GM19463 (cell line): Measurements from ENCODE around the gene NAPSA.

Experiments
- ATAC-seq: cut with Tn5 transposase; IDR thresholded peaks from one replicate; pipeline ENCODE4 v1.9.1; 2021; ENCODE audit warnings: mild to moderate bottlenecking, moderate library complexity; ENCODE audit not compliant: unreplicated experiment

The NAPSA gene

GRCh38 chr19:50384685-50385535 lies 19.5 kb upstream of the NAPSA start:
- ATAC-seq: no peak

GRCh38 chr19:50383852-50384684 lies 18.6 kb upstream of the NAPSA start, which contains the start of gene POLD1:
Gene POLD1 (plus strand): TSS chr19:50384347. CDS start chr19:50398852, 14,505 bp downstream.
- ATAC-seq: peak; percentile 87

GRCh38 chr19:50383001-50383851 lies 17.8 kb upstream of the NAPSA start:
- peak; percentile 16 for ATAC-seq

GRCh38 chr19:50381881-50382729 lies 16.7 kb upstream of the NAPSA start:
- no peak for ATAC-seq

- no peak for ATAC-seq
These were observed 15.3 kb upstream of the NAPSA start for GRCh38 chr19:50380751-50381151.

GRCh38 chr19:50380137-50380536 lies 14.7 kb upstream of the NAPSA start:
- ATAC-seq: no peak

GRCh38 chr19:50379602-50380001 lies 14.2 kb upstream of the NAPSA start:
- ATAC-seq: no peak

- no peak for ATAC-seq
These were observed 13.4 kb upstream of the NAPSA start for GRCh38 chr19:50378863-50379236.

GRCh38 chr19:50378169-50378862 lies 12.9 kb upstream of the NAPSA start:
- ATAC-seq: no peak

- no peak for ATAC-seq
These were observed 12.1 kb upstream of the NAPSA start for GRCh38 chr19:50377517-50377916.

- ATAC-seq: no peak
These were observed 11.6 kb upstream of the NAPSA start for GRCh38 chr19:50377051-50377461.

GRCh38 chr19:50376166-50377050 lies 11.0 kb upstream of the NAPSA start, which contains the start of gene NR1H2:
Gene NR1H2 (plus strand): TSS chr19:50376457. CDS start chr19:50377606, 1,149 bp downstream.
- ATAC-seq: peak; percentile 95

- ATAC-seq: no peak
These were observed 6.6 kb upstream of the NAPSA start for GRCh38 chr19:50371914-50372475.

GRCh38 chr19:50368649-50369570 lies 3.5 kb upstream of the NAPSA start:
- ATAC-seq: no peak

GRCh38 chr19:50362656-50363424 lies 2.6 kb downstream of the NAPSA start:
- no peak for ATAC-seq

GRCh38 chr19:50362030-50362412 lies 3.4 kb downstream of the NAPSA start:
- ATAC-seq: no peak
